GM21526 (cell line): ENCODE data around the gene FEN1.

Experiments used
- ATAC-seq: cut with Tn5 transposase; IDR thresholded peaks from one replicate; pipeline ENCODE4 v1.9.1; 2021; ENCODE audit warnings: moderate library complexity; ENCODE audit not compliant: unreplicated experiment, low FRiP score

FEN1 gene

DNA sequence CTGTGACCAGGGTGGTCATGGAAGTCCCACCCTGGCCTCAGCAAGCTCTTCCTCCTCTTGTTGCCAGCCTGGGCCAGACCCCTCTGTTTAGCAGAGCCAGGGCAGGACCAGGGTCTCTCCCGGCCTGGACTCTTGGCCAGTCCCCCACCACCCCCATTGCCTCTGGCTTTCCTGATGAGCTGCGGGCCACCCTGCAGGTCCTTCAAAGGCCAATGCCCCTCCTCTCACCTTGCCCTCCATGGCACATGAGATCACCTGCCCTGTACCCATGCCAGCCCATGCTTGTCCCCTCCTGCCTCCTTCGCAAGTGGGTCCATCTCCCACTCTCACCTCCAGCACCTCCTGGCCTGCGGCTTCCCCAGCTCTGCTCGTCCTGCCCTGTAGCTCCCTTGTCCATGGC, 45.8 kb downstream of the FEN1 start:
- ATAC-seq, result no peak

DNA sequence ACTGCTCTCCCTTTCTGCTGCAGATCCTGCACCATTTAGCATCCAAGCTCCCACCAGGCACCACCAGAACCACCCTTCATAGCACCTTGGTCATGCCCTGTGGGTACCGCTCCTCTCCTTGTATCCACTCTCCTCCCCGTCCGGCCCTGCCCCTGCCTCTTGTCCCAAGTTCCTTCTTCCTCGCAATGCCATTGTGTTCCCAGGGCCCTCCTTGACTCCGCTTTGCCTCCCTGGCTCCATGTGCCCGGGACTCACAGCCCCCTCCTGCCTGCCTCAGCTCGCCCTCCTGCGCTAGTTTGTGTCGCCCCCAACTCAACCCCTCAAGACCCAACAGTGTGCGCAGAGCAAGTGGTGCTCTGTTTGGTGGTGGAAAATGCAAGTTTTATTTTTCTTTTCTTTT, 46.2 kb downstream of the FEN1 start:
- no peak for ATAC-seq

DNA sequence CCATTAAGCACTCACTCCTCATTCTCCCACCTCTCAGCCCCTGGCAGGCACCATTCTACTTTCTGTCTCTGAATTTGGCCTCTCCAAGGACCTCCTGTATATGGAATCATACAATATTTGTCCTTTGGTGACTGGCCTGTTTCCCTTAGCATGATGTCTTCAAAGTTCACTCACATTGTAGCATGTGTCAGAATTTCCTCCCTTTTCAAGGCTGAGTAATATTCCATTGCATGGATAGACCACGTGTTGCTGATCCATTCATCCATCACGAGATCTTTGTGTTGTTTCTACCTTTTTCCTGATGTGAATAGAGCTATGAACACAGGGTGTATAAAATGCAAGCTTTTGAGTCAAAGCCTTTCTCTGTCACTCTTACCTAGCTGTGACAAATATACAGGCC, 47.0 kb downstream of the FEN1 start:
- ATAC-seq, result no peak

DNA sequence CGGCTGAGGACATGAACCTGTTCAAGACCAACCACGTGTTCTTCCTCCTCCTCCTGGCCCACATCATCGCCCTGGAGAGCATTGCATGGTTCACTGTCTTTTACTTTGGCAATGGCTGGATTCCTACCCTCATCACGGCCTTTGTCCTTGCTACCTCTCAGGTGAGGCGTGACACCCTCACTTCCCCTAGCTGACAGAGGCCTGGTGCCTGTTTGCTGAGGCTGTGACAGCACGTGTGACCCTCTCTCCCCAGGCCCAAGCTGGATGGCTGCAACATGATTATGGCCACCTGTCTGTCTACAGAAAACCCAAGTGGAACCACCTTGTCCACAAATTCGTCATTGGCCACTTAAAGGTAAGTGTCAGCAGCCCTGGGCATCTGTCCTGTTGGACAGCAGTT, 47.7 kb downstream of the FEN1 start:
- no peak for ATAC-seq

DNA sequence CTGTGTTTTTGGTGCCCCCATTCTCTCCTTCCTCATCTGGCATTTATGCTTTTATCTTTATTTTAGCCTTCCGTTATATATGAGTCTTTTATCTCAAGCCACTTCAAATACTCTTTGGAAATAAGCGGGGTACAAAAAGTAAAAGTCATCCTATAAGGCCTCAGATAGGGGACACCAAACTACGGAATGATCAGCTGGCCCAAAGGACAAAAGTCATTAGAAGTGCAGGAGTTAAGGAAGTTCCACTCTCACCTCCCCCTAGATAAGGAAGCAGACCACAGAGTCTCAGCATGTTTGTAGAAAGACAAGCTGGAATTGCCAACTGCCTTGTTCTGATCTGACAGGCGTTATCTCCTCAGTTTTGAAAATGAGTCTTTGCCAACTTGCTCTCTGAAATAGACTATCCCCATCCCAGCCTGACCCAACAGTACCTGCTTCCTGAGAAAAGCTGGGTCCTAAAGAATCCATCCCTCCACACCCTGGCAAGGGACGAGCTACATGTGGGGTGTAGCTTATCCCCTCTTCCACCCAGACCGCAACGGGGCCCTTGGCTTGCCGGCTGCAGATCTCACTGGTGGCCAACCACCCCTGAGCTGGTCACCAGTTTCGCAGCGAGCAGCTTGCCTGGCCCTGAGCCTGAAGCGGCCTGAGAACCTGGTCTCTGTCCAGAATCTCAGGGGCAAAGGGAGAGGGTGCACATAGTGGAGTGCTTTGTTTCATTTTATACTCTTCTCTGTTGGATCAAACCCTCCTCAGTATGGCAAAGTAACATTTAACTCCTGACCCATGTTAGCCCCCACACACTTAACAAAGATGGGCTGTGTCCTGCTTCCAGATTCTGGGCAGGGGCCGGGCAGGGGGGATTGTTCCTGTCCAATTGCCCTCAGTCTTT, 49.2 kb downstream of the FEN1 start:
- no peak for ATAC-seq

DNA sequence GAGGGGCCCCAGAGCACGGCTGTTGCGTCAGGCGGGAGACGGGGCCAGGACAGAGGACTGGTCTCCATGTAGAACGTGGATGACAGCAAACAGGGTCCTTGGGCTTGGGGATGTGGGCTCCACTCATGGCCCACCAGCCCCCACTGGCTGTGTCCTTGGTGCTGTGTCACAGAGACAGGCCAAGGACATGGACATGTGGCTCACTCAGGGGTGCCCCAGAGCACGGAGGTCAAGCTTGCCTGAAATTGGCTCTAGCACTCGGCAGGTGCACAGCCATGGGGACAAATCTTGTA, 49.8 kb downstream of the FEN1 start:
- ATAC-seq, result no peak

DNA sequence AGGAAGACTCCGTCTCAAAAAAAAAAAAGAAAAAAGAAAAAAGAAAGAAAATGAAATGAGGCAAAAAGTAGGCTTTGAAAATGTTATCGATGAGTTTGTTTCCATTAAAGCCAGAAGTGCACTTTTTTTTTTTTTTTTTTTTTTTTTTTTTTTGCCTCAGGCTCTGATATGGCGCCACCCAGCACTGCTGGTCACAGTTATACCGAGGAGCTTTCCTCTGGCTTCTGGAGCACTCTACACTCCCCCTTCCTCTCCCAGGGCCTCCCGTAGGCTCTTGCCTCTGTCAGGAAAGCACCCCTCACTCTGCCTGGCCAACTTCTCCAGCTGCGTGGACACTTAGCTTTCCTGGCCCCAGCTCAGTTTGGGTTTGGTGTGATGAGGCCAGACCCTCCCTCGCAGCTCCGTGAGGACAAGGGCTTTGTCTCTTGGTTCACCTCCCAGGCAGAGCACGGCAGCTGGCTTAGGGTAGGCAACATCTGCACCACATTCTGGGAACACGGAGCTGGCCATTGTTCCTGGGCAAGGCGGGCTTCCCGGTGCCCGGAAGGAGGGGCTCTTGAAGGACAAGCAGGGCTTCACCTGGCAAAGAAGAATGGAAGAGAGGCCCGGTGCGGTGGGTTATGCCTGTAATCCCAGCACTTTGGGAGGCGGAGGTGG, 52.3 kb downstream of the FEN1 start:
- ATAC-seq, result no peak

DNA sequence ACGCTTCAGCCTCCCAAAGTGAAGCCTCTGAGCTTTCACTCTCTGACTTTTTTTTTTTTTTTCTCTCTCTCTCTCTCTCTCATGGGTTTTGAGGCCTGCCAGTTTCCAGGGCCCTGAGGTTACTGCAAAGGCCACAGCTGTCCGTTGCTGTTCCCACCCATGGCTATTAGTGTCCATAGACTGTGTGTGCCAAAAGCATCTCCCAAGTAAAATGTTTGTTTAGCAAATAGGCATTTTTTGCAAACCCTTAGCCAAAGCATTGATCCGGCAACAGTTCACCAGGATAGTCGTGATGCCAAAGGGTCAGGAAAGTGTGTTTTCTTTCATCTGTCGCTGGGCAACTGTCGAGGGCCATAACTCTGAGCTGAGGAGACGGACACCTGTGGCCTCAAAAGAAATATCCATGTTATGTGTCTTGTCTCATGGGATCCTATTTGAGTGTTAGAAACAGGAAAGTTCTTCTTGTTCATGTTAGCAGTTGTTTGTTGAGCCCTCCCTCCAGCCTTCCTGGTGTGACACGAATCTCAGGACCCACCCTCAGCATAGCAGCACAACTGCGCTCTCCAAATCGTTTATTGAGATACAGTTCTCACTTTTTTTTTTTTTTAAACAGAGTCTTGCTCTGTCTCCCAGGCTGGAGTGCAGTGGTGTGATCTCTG, 53.8 kb downstream of the FEN1 start:
- ATAC-seq, result no peak
